CD14-positive monocyte (primary cell): ENCODE results near the gene NT5E. TPM values are rescaled to one million over a fixed set of nuclear protein-coding genes. Genes with fewer than 3 reads are reported as not detected.

Source experiments
- DNase-seq, 3 donors: peaks; one replicate each; pipeline ENCODE4 v3.0.0-alpha.2; 2011 to 2022
- H2AFZ ChIP-seq: 2 replicates; pipeline ENCODE4 v1.6.0; 2012; ENCODE audit warnings: mild to moderate bottlenecking, low read depth, low read length, inconsistent platforms; ENCODE audit not compliant: insufficient read depth, poor library complexity, severe bottlenecking
- H3K27ac ChIP-seq, 2 donors: 1 replicate in 1 of 2; 2 replicates in 1 of 2; pipeline ENCODE4 v1.5.1; 2012 to 2013; ENCODE audit warnings: low read length in 2 of 2, control low read depth in 1 of 2, inconsistent platforms in 1 of 2, low read depth in 1 of 2, mild to moderate bottlenecking in 1 of 2
- H3K27me3 ChIP-seq, 2 donors: one replicate each; pipeline versions ENCODE4 v1.6.0 to v1.6.1; 2011 to 2013; ENCODE audit warnings: low read length in 2 of 2; ENCODE audit not compliant: control insufficient read depth in 2 of 2, insufficient read depth in 2 of 2
- H3K36me3 ChIP-seq, 2 donors: replicated peaks in 1 of 2; 1 replicate in 1 of 2; 2 replicates in 1 of 2; pipeline versions ENCODE4 v1.5.1 to v1.6.1; 2012 to 2013; ENCODE audit warnings: low read length in 2 of 2, control low read depth in 1 of 2, inconsistent platforms in 1 of 2, mild to moderate bottlenecking in 1 of 2; ENCODE audit not compliant: insufficient read depth in 2 of 2, control insufficient read depth in 1 of 2
- H3K4me1 ChIP-seq, 2 donors: 1 replicate in 1 of 2; 2 replicates in 1 of 2; pipeline versions ENCODE4 v1.5.1 to v1.6.1; 2012 to 2013; ENCODE audit warnings: low read length in 2 of 2, control low read depth in 1 of 2, inconsistent platforms in 1 of 2, mild to moderate bottlenecking in 1 of 2, moderate library complexity in 1 of 2; ENCODE audit not compliant: insufficient read depth in 2 of 2, control insufficient read depth in 1 of 2
- H3K4me2 ChIP-seq: replicated peaks from 2 replicates; pipeline ENCODE3; 2012; ENCODE audit warnings: low read length, moderate library complexity, mild to moderate bottlenecking; ENCODE audit not compliant: poor library complexity, severe bottlenecking; ENCODE audit errors: extremely low read depth
- H3K4me3 ChIP-seq, 3 experiments: fragments of 200-600 bp in 1 of 3; sonication (generic) in 1 of 3; replicated peaks in 1 of 3; 1 replicate in 2 of 3; 2 replicates in 1 of 3; pipeline ENCODE4 v1.5.1; 2011 to 2013; ENCODE audit warnings: low read length in 3 of 3, mild to moderate bottlenecking in 3 of 3, control low read depth in 2 of 3, low read depth in 2 of 3, inconsistent platforms in 1 of 3, moderate library complexity in 1 of 3
- H3K79me2 ChIP-seq: 2 replicates; pipeline ENCODE4 v1.6.0; 2012; ENCODE audit warnings: mild to moderate bottlenecking, control low read depth, inconsistent platforms, low read length, moderate library complexity; ENCODE audit not compliant: insufficient read depth
- H3K9ac ChIP-seq: 2 replicates; pipeline ENCODE4 v1.6.0; 2017; ENCODE audit warnings: low read length, mild to moderate bottlenecking; ENCODE audit not compliant: insufficient read depth, poor library complexity, severe bottlenecking
- H3K9me3 ChIP-seq, 2 donors: replicated peaks in 1 of 2; 1 replicate in 1 of 2; 2 replicates in 1 of 2; pipeline versions ENCODE4 v1.5.1 to v1.6.1; 2012 to 2013; ENCODE audit warnings: low read length in 2 of 2, control low read depth in 1 of 2; ENCODE audit not compliant: control insufficient read depth in 1 of 2, insufficient read depth in 1 of 2
- H4K20me1 ChIP-seq: 2 replicates; pipeline ENCODE4 v1.6.0; 2012; ENCODE audit warnings: mild to moderate bottlenecking, low read length, control low read depth, moderate library complexity; ENCODE audit not compliant: insufficient read depth
- H3K27ac Mint-ChIP-seq, 7 donors: one replicate each; pipeline ENCODE4 v1.8.0; 2020; ENCODE audit warnings: mild to moderate bottlenecking in 7 of 7, mixed read lengths in 7 of 7, moderate library complexity in 6 of 7, inconsistent platforms in 2 of 7
- H3K27me3 Mint-ChIP-seq, 3 donors: one replicate each; pipeline ENCODE4 v1.8.0; 2021 to 2022; ENCODE audit warnings: low read depth in 3 of 3, mild to moderate bottlenecking in 3 of 3, mixed read lengths in 3 of 3, moderate library complexity in 3 of 3, inconsistent platforms in 1 of 3
- H3K36me3 Mint-ChIP-seq, 2 donors: one replicate each; pipeline ENCODE4 v1.8.0; 2020; ENCODE audit warnings: mixed read lengths in 2 of 2, inconsistent platforms in 1 of 2, mild to moderate bottlenecking in 1 of 2
- H3K4me1 Mint-ChIP-seq: one replicate; pipeline ENCODE4 v1.8.0; 2020; ENCODE audit warnings: mild to moderate bottlenecking, mixed read lengths
- H3K4me3 Mint-ChIP-seq, 2 donors: one replicate each; pipeline ENCODE4 v1.8.0; 2020; ENCODE audit warnings: mild to moderate bottlenecking in 2 of 2, mixed read lengths in 2 of 2, moderate library complexity in 1 of 2
- H3K9me3 Mint-ChIP-seq, 7 donors: one replicate each; pipeline ENCODE4 v1.8.0; 2020 to 2022; ENCODE audit warnings: mixed read lengths in 7 of 7, mild to moderate bottlenecking in 6 of 7, moderate library complexity in 6 of 7, inconsistent platforms in 2 of 7
- WGBS: methylation state at CpG from one replicate; pipeline ENCODE4 v1.1.5; 2013; ENCODE audit warnings: missing lambda C conversion rate; ENCODE audit not compliant: insufficient coverage; 5-methylcytosine and 5-hydroxymethylcytosine counted together
- intact Hi-C, 2 donors: fragments of 100-400 bp; cut with micrococcal nuclease; formaldehyde crosslinking; loops; one replicate each; pipeline versions ENCODE4 v1.15.0 to v1.15.1; 2023
- polyA plus RNA-seq, 3 donors: library from polyadenylated mRNA; depleted of rRNA in 1 of 3; unstranded in 2 of 3; stranded (reverse) in 1 of 3; fragments of 300-500 nt in 2 of 3; fragments of >200 nt in 1 of 3; fragmentation: Illumina TruSeq in 2 of 3; gene quantifications; 1 replicate in 2 of 3; 2 replicates in 1 of 3; pipeline ENCODE4 v1.2.3, GENCODE V29; 2012 to 2021
- TF ChIP-seq, protein P1 (sequence below): fragments of 200-600 bp; IDR thresholded peaks from one replicate; pipeline ENCODE4 v1.8.0; 2022; ENCODE audit warnings: antibody characterized with exemption, mild to moderate bottlenecking

Gene NT5E
- polyA plus RNA-seq, 3 donors: 0.14 to 0.18 TPM; not detected in 1

DNA sequence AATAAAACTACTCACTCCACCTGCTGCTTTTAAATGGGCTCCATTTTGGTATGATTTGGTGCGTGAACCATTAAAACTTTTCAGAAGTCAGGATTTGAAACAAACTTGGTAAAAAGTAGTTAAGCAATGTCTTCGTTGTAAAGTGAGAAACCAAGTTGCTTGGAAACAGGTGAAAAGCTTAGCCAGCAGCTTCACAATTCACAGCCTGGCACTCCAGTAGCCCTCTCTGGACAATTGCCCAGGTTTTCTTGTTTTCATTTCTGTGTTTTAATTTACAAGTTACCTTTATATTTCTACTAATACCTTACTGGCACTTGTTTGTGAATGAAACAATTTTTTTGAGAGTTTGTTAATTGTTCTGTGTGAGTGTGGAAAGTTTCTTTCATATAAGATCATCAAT is 12.8 kb downstream of the NT5E start:
- H3K4me2 ChIP-seq: no peak overlapping the region
- H3K27me3 ChIP-seq: no peaks in the 10 kb centered on the region
- no peaks in the 10 kb centered on the region for H4K20me1 ChIP-seq
- no peak for DNase-seq
- H3K4me1 ChIP-seq: peaks cover 9 to 38% of the 10 kb centered on the region in 2 donors
- H3K4me3 ChIP-seq: no peak overlapping the region
- H3K36me3 ChIP-seq: no peaks in the 10 kb centered on the region
- Mint-ChIP-seq H3K36me3 (no peaks in the 10 kb centered on the region), H3K4me3 (no peak overlapping the region), H3K9me3 (peaks cover 0 to 3% (median 0%) of the 10 kb centered on the region in 7 donors), H3K27ac (peak overlapping the region in 1 of 7 donors; percentile 39), H3K27me3 (peaks cover 15 to 24% (median 19%) of the 10 kb centered on the region in 3 donors), H3K4me1 (peaks cover 54% of the 10 kb centered on the region)
- H3K9me3 ChIP-seq: no peaks in the 10 kb centered on the region
- WGBS: 83% methylated on average over 1 of the region's 2 CpGs
- no peak overlapping the region for H3K9ac ChIP-seq
- intact Hi-C loops: no loop called here
- H2AFZ ChIP-seq: no peak overlapping the region
- no peaks in the 10 kb centered on the region for H3K79me2 ChIP-seq
- TF ChIP-seq, protein P1, sequence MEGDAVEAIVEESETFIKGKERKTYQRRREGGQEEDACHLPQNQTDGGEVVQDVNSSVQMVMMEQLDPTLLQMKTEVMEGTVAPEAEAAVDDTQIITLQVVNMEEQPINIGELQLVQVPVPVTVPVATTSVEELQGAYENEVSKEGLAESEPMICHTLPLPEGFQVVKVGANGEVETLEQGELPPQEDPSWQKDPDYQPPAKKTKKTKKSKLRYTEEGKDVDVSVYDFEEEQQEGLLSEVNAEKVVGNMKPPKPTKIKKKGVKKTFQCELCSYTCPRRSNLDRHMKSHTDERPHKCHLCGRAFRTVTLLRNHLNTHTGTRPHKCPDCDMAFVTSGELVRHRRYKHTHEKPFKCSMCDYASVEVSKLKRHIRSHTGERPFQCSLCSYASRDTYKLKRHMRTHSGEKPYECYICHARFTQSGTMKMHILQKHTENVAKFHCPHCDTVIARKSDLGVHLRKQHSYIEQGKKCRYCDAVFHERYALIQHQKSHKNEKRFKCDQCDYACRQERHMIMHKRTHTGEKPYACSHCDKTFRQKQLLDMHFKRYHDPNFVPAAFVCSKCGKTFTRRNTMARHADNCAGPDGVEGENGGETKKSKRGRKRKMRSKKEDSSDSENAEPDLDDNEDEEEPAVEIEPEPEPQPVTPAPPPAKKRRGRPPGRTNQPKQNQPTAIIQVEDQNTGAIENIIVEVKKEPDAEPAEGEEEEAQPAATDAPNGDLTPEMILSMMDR: no peak
- H3K27ac ChIP-seq: no peak overlapping the region

DNA sequence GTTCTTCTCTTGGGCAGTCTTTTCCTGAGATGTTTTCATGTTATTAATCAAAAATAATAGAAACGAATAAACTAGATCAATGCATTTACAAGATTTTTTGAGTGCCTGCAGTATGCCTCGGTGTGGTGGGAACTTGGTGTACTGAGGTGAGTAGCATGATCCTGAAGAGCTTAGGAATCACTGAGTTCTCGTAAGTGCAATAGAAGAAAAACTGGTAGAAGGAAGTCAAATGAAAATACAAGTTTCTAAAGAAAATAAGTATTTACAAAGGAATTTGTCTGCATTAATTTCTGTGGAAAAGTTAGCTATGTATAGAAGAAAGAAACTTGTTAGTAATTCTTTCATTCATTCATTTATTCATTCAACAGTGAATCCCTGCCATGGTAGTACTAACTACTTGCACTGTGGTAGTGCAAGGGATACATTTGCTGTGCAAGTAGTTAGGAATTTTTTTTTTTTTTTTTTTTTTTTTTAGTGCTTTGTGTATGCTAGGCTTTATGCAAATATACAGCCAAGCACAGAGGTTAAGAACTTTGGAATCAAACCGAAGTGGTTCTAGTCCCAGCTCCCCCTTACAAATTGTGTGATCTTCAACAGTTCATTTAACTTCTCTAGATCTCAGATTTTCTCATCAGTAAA is 13.9 kb downstream of the NT5E start:
- Histone ChIP-seq H3K79me2 (no peaks in the 10 kb centered on the region), H4K20me1 (no peaks in the 10 kb centered on the region), H3K27ac (no peak overlapping the region), H2AFZ (no peak overlapping the region), H3K36me3 (no peaks in the 10 kb centered on the region), H3K9ac (no peak overlapping the region), H3K27me3 (no peaks in the 10 kb centered on the region), H3K4me1 (peaks cover 9 to 32% of the 10 kb centered on the region in 2 donors), H3K9me3 (no peaks in the 10 kb centered on the region), H3K4me2 (no peak overlapping the region), H3K4me3 (no peak overlapping the region)
- no peak overlapping the region for H3K4me3 Mint-ChIP-seq
- H3K27me3 Mint-ChIP-seq: peaks cover 22 to 28% (median 26%) of the 10 kb centered on the region in 3 donors
- H3K36me3 Mint-ChIP-seq: no peaks in the 10 kb centered on the region
- H3K4me1 Mint-ChIP-seq: peaks cover 45% of the 10 kb centered on the region
- peak overlapping the region in 1 of 7 donors; percentile 14 for H3K27ac Mint-ChIP-seq
- no peak for DNase-seq
- TF ChIP-seq, protein P1: no peak
- 71% methylated on average over 2 of the region's 4 CpGs for WGBS
- intact Hi-C loops: no loop called here
- peaks cover 0 to 3% (median 0%) of the 10 kb centered on the region in 7 donors for H3K9me3 Mint-ChIP-seq
